AG10803 (cell line): ENCODE measurements around the gene PVALEF.

Experiments used
- DNase-seq: peaks from one replicate; pipeline ENCODE4 v3.0.0; 2010; ENCODE audit warnings: low read depth
- H3K4me3 ChIP-seq: 2 replicates; pipeline ENCODE4 v1.5.1; 2011; ENCODE audit warnings: mild to moderate bottlenecking, low read length, control low read depth
- CTCF ChIP-seq: conservative IDR thresholded peaks from 2 replicates; pipeline ENCODE4 v1.5.1; 2011; ENCODE audit warnings: mild to moderate bottlenecking, low read length, control low read depth, inconsistent platforms

Gene PVALEF

GRCh38 chr17:81229666-81229920 is 64.3 kb downstream of the PVALEF start:
- no peak for DNase-seq
- no peak for TF ChIP-seq CTCF
- H3K4me3 ChIP-seq = no peak overlapping the region

GRCh38 chr17:81230043-81230820 is 64.9 kb downstream of the PVALEF start:
- no peak for DNase-seq
- no peak overlapping the region for H3K4me3 ChIP-seq
- TF ChIP-seq CTCF = no peak; the same call in 1 of the 2 replicates

GRCh38 chr17:81231121-81231645 is 65.9 kb downstream of the PVALEF start:
- no peak for DNase-seq
- no peak for TF ChIP-seq CTCF
- no peak overlapping the region for H3K4me3 ChIP-seq

GRCh38 chr17:81231766-81232581 is 66.7 kb downstream of the PVALEF start:
- no peak for DNase-seq
- no peak for TF ChIP-seq CTCF
- H3K4me3 ChIP-seq = no peak overlapping the region
